ENCODE results near the gene MTIF3.
A peak's percentile ranks its signal among the peaks of the same experiment; 100 is the strongest.
"Not testable (repeated sequence)": the region's sequence is repeated elsewhere in the genome, so short reads cannot be mapped to it uniquely, and the experiment has no call there.

Gene MTIF3

GRCh38 chr13:27408074-27408473, 42.3 kb downstream of the MTIF3 start:
- DNase-seq = no peak

DNA sequence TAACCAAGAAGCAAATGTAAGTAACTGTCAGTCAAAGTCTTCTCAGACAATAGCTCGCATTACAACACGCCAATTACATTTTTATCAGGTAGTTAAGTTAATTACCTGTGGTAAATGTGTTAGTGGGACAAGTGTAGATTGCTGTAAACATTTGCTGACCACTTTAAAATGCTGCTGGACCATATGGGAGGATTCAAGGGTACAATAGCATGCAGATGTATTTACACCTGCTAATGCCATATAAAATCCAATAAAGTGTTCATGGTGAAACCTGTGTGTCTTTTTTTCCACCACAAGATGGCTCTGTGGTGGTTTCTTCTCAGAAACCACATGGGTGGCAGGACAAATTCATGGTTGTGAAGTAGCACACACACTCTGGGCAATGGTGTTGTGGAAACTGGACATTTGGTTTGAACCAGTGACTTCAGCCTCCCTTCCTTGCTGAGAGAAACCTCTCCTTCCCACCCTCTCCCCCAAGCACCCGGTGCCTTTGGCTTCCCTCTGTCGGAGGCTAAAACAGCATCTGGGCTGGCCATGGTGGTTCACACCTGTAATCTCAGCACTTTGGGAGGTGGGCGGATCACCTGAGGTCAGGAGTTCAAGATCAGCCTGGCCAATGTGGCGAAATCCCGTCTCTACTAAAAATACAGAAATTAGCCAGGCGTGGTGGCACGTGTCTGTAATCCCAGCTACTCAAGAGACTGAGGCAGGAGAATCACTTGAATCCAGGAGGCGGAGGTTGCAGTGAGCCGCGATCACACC, 44.0 kb downstream of the MTIF3 start:
- peak; percentile 73 to 80 for DNase-seq

GRCh38 chr13:27405546-27406134, 44.7 kb downstream of the MTIF3 start:
- peak; percentile 17 to 31 for DNase-seq

DNA sequence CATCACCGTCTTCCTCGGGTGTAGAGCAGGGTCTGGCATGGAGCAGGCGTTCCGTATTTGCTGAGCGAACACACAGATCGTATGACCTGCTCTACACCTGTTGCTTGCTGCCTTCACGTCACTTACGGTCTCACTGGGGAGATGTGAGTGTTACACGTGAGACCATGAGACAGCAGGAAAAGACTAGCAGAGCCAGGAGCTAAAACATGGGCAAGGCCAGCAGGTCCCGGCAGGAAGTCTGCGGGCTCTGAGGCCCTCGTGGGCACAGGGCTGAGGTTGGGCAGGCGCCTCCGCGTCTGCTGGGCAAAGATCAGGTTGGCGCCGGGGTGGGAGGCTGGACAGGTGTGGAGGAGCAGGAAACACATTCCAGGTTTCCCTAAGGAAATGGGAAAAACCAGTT, 45.7 kb downstream of the MTIF3 start:
- no peak for DNase-seq

DNA sequence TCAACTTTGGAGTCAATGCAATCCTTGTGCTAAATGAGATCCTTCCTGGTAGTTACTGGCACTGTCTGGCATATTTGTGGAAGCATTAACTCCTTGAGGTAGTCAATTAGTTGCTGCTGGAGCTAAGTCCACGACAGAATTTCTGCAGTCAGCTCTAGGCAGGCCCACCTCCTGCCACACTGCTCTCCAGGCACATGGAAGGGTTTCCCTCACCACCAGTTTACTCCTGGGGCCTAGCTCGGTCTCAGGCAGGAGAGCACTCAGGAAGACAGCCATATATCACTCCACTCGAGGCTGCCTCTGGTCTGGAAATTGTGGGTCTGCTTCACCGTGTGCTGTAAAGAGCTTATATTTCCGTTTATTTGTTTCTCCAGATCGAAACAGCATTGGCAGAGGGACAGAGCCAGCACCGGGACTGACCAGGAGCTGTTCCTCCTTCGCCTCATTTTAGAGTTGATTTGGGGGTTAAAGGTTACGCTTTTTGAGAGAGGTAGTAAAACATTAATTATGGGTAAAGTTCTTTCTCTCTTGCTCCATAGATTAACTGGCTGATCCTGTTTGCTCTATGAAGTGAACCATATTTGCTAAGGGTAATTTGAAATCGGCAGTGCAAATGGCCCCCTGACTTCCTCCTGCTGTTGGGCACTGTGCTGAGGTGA, 46.5 kb downstream of the MTIF3 start:
- DNase-seq = no peak

GRCh38 chr13:27403203-27403678, 47.1 kb downstream of the MTIF3 start:
- no peak for DNase-seq

- DNase-seq = peak; percentile 78 to 84
Observed at GRCh38 chr13:27401210-27401609, 49.2 kb downstream of the MTIF3 start.

- DNase-seq = not testable (repeated sequence)
Observed at GRCh38 chr13:27400405-27400804, 50.0 kb downstream of the MTIF3 start.

DNA sequence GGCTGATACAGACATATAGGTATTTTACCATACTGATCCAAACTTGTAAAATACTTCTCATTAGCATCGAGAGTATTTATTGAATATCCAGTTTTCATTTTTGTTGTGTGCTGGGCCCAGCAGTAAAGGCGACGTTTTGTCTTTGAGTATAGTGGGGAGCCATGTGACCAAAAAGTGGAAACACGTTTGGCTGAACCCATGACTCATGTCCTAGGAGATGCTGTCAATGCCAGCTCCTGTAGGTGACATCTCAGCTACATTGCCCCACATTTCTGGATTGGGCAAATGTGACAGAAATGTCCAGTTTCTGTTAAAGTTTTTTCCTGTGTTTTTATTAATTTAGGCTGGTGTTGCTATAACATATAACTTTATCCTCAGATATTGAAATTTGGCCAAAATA, 52.0 kb downstream of the MTIF3 start:
- peak in 1 of 2 experiments; percentile 2 for DNase-seq

DNA sequence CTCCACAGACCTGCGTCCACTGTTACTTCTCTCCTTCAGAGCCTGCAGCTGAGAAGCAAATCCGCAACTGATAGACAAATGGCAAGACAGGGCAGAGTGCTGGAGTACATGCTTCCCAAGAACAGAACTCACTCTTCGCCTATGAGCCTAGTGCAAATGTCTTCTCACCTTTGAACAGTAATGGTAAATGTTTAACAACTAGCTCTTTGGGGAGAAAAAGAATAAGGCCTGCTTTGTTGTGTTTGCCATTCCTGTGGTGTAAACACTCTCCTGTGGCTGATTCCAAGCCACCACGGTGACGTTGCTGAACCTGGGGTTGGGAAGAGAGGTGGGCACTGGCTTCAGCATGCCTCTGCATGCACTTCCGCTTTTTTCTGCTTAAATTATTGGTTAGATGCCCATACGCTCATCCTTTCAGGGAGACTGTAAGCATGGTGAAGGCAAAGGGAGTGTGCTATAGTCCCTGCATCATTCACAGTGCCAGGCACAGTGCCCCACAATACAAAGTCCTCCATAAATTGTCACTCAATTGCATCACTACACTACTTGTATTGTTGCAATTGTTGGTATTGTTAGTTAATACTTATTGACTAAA, 54.0 kb downstream of the MTIF3 start:
- DNase-seq = no peak

GRCh38 chr13:27395007-27395510, 55.3 kb downstream of the MTIF3 start:
- DNase-seq = no peak

GRCh38 chr13:27393101-27393500, 57.3 kb downstream of the MTIF3 start:
- DNase-seq = no peak

- DNase-seq = peak; percentile 73 to 77
Observed at GRCh38 chr13:27391471-27391870, 58.9 kb downstream of the MTIF3 start.

GRCh38 chr13:27389891-27390290, 60.5 kb downstream of the MTIF3 start:
- DNase-seq = no peak

- no peak for DNase-seq
Observed at GRCh38 chr13:27388241-27388640, 62.1 kb downstream of the MTIF3 start.
